Measurements from ENCODE around the gene MICOS13.

DNA sequence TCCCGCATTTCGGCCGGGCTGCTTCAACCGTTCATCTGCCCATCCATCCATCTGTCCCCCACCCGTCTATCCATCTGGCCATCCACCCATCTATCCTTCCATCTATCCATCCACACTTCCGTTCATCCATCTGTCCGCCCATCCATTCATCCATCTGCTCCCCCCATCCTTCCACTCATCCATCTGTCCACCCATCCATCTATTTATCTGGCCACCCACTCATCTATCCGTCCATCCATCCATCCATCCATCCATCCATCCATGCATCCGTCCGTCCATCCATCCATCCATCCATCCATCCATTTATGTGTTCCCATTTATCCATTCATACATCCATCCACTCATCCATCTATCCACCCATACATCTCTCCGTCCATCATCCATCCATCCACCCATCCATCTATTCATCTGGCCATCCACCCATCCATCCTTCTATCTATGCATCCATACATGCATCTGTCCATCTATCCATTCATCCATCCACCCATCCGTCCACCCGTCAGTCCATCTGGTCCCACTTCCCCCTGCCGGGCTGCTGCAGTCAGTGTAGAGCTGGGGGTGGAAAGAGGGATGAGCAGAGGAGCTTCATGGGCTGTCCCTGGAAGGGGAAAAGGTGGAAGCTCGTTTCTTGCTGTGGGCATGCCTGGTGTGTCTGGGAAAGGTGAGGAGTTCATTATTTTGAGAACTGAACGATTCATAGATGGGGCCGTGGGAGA lies 1.2 kb upstream of the MICOS13 start:
- TF ChIP-seq, protein P1, sequence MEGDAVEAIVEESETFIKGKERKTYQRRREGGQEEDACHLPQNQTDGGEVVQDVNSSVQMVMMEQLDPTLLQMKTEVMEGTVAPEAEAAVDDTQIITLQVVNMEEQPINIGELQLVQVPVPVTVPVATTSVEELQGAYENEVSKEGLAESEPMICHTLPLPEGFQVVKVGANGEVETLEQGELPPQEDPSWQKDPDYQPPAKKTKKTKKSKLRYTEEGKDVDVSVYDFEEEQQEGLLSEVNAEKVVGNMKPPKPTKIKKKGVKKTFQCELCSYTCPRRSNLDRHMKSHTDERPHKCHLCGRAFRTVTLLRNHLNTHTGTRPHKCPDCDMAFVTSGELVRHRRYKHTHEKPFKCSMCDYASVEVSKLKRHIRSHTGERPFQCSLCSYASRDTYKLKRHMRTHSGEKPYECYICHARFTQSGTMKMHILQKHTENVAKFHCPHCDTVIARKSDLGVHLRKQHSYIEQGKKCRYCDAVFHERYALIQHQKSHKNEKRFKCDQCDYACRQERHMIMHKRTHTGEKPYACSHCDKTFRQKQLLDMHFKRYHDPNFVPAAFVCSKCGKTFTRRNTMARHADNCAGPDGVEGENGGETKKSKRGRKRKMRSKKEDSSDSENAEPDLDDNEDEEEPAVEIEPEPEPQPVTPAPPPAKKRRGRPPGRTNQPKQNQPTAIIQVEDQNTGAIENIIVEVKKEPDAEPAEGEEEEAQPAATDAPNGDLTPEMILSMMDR (conservative IDR thresholded peaks at IDR 0.05 in 1 of 2, IDR thresholded peaks at IDR 0.05 in 1 of 2; ENCODE audit: extremely low read depth in 1 of 2, insufficient read depth in 1 of 2, low read depth in 1 of 2, low read length in 2 of 2), result no peak
- TF ChIP-seq EZH2 (IDR thresholded peaks at IDR 0.05; ENCODE audit: borderline replicate concordance, low read length), result no peak
